GM12878 (cell line): ENCODE measurements around the gene PRKRIP1. TPM values are rescaled to one million over a fixed set of nuclear protein-coding genes. Genes with fewer than 3 reads are reported as not detected.
A peak's percentile ranks its signal among the peaks of the same experiment; 100 is the strongest.

ENCODE experiments used
- BHLHE40 ChIP-seq, 2 experiments: fragments of 450-650 bp in 1 of 2; IDR thresholded peaks; 2 replicates each; pipeline ENCODE4 v1.6.1; 2011 to 2017; ENCODE audit warnings: low read depth in 2 of 2, borderline replicate concordance in 1 of 2, improper control_type of control experiment in 1 of 2, low read length in 1 of 2, mild to moderate bottlenecking in 1 of 2
- PRDM15 ChIP-seq: fragments of 450-650 bp; formaldehyde crosslinking; IDR thresholded peaks from 2 replicates; pipeline ENCODE4 v1.4.0; 2020; ENCODE audit warnings: mild to moderate bottlenecking, moderate library complexity
- RBBP5 ChIP-seq: fragments of 200-600 bp; sonication (generic); conservative IDR thresholded peaks from 2 replicates; pipeline ENCODE4 v1.6.1; 2016
- RCOR1 ChIP-seq: conservative IDR thresholded peaks from 2 replicates; pipeline ENCODE4 v1.6.1; 2012; ENCODE audit warnings: low read depth, low read length, improper control_type of control experiment
- RELB ChIP-seq: fragments of 450-650 bp; IDR thresholded peaks from 2 replicates; pipeline ENCODE4 v1.6.1; 2017; ENCODE audit warnings: low read depth, mild to moderate bottlenecking, moderate library complexity
- SIN3A ChIP-seq: IDR thresholded peaks from 2 replicates; pipeline ENCODE4 v1.6.1; 2012; ENCODE audit warnings: low read depth, low read length, improper control_type of control experiment
- ZZZ3 ChIP-seq: IDR thresholded peaks from 2 replicates; pipeline ENCODE4 v1.6.1; 2011; ENCODE audit warnings: low read depth; ENCODE audit not compliant: control insufficient read depth, insufficient read length
- polyA plus RNA-seq, 11 experiments: library from polyadenylated mRNA; depleted of rRNA in 4 of 11; unstranded in 6 of 11; stranded (reverse) in 5 of 11; fragments of >200 nt; fragmentation: Nextera tagmentation in 4 of 11; fragmentation: Illumina TruSeq in 1 of 11; extraction: Ambion mirVana in 4 of 11; extraction: Trizol in 1 of 11; gene quantifications; 1 replicate in 1 of 11; 2 replicates in 10 of 11; pipeline versions ENCODE4 v1.2.1 to v1.2.3, GENCODE V29; 2011 to 2016; ENCODE audit warnings: inconsistent platforms in 2 of 11, missing spikeins in 2 of 11, low read depth in 1 of 11
- total RNA-seq, 4 experiments: library from RNA; depleted of rRNA in 3 of 4; stranded (reverse); fragments of >200 nt in 3 of 4; fragmentation: Illumina TruSeq in 1 of 4; extraction: Trizol in 1 of 4; gene quantifications; 2 replicates each; pipeline versions ENCODE4 v1.2.1 to v1.2.3, GENCODE V29; 2013 to 2021

Gene PRKRIP1
- total and polyA plus RNA-seq, 10 of the 15 experiments (the other 5 are each of a cell fraction or from before 2014, with no cell fraction given) = 17.0 to 38.4 (median 25.5) TPM

GRCh38 chr7:102431617-102432298 lies 35.6 kb downstream of the PRKRIP1 start (continued):
- TF ChIP-seq RELB (peak; percentile 54; the same call in 1 of the 2 replicates), SIN3A (no peak), RBBP5 (no peak), ZZZ3 (no peak), BHLHE40 (IDR thresholded peaks at IDR 0.05; ENCODE audit: borderline replicate concordance in 1 of 2, low read depth in 2 of 2, low read length in 1 of 2) (peak; percentile 42 to 44; a peak in 2 of 4 replicates), PRDM15 (CRISPR knock-in tag) (no peak), RCOR1 (no peak)
